Ammon's horn (tissue), 1 donor: ENCODE results near the gene TRAPPC1.
A peak's percentile ranks its signal among the peaks of the same experiment; 100 is the strongest.
"Not testable (repeated sequence)": the region's sequence is repeated elsewhere in the genome, so short reads cannot be mapped to it uniquely, and the experiment has no call there.

ENCODE experiments used
- DNase-seq: peaks from one replicate; pipeline ENCODE4 v3.0.0-alpha.2; 2016; ENCODE audit warnings: low spot score

Gene TRAPPC1

GRCh38 chr17:7931709-7932482 is at the start of gene TRAPPC1, which contains the start of gene CNTROB:
Gene TRAPPC1 (minus strand): TSS chr17:7931946. CDS start chr17:7931829, 117 bp downstream.
Gene CNTROB (plus strand): TSS chr17:7932206. CDS start chr17:7933080, 874 bp downstream.
- peak; percentile 99 for DNase-seq

GRCh38 chr17:7977805-7978204 is 46.1 kb upstream of the TRAPPC1 start:
- no peak for DNase-seq

- DNase-seq: no peak
These were observed 45.3 kb upstream of the TRAPPC1 start for GRCh38 chr17:7977039-7977438.

DNA sequence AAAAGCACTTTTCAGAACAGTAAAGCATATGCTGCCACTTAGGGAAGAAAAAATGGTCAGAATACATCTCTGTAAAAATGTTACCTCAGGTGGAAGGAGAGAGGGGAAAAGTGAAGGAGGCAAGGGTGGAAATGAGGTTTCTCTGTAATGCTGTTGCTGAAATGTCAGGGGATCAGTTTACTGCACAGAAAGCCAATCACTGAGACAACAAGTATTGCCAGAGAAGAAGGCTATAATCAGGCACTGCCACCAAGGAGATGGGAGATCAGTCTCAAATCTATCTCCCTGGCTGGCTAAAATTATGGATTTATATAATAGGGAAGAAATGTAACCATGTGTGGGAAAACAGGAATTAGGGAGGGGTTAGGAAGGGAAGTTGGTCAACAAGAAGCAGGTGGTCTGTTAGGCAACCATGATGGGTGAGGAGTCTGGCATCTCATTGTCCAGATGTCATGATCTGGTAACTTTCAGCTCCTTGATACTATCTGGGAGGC is 42.9 kb upstream of the TRAPPC1 start:
- no peak for DNase-seq

GRCh38 chr17:7972131-7972785 is 40.5 kb upstream of the TRAPPC1 start:
- no peak for DNase-seq

DNA sequence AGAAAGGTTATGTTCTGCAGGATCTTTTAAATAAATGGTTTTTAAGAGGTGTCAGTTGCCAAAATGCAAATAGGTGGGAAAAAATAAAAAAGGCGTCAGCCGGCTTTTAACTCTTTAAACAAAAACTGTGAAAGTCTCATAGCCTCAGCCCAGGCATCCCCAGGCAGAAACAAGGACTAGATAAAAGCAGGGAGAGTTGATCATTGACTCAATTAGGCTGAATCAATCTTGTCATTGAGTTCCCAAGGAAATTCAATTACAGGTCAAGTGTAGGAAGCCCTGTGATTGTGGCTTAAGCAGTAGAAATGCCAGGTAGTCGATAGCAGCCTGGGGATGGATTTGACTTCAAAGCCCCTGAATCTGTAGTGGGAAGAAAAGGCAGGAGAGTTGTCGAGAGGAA is 39.9 kb upstream of the TRAPPC1 start:
- DNase-seq: no peak

- no peak for DNase-seq
These were observed 37.7 kb upstream of the TRAPPC1 start for GRCh38 chr17:7969433-7969832.

- DNase-seq: no peak
These were observed 36.0 kb upstream of the TRAPPC1 start for GRCh38 chr17:7967751-7968150.

- no peak for DNase-seq
These were observed 29.7 kb upstream of the TRAPPC1 start for GRCh38 chr17:7961421-7961820.

- DNase-seq: no peak
These were observed 27.9 kb upstream of the TRAPPC1 start for GRCh38 chr17:7959503-7960253.

DNA sequence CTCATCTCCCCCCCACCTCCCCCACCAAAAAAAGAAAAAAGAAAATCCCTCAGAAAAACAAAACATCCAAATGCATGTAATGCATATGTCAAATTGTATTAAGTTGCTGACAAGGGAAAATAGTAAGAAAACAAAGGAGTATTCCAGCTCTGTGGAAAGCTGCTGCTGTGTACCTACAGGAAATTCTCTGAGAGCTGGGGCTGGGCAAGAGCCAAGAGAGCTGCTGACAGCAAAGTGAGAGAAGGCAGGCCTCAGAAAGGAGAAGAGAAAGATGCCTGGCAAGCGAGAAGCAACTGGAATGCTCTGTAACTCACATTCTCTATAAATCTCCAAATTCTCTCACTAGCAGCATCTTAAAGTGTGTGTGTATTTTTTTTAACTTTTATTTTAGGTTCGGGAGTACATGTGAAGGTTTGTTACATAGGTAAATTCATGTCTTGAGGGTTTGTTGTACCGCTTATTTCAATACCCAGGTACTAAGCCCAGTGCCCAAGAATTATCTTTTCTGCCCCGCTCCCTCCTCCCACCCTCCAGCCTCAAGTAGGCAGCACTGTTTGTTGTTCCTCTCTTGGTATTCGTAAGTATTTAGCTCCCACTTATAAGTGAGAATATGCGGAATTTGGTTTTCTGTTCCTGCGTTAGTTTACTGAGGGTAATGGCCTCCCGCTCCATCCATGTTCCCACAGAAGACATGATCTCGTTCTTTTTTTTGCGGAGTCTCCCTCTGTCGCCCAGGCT is 24.7 kb upstream of the TRAPPC1 start:
- DNase-seq: peak; percentile 14

DNA sequence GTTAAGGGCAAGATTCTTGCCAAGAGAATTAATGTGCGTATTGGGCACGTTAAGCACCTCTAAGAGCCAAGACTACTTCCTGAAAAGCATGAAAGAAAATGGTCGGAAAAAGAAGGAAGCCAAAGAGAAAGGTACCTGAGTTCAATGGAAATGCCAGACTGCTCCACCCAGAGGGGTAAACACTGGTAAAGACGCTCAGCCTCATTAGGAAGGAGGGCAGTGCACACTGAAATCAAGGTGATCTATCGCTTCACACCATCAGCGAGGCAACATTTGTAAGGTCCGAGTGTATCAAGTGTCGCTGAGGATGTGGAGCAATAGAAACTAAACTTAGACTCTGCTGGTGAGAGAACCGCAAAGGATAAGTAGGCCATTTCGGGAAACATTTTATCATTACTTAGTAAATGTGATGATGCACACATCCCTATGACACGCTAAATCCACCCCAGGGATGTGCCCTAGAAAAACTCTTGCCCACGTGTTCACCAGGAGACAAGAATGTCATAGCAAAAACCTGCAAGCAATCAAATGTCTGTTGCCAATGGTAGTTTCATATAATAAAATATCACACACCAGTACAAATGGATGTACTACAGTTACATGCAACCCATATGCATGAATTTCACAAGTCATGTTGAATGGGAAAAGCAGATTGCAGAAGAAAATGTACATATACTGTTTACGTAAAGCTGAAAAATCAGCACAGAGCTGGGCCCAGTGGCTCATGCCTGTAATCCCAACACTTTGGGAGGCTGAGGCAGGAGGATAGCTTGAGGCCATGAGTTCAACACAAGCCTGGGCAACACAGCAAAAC is 23.9 kb upstream of the TRAPPC1 start:
- DNase-seq: no peak

- DNase-seq: not testable (repeated sequence)
These were observed 21.5 kb upstream of the TRAPPC1 start for GRCh38 chr17:7953266-7953665.

DNA sequence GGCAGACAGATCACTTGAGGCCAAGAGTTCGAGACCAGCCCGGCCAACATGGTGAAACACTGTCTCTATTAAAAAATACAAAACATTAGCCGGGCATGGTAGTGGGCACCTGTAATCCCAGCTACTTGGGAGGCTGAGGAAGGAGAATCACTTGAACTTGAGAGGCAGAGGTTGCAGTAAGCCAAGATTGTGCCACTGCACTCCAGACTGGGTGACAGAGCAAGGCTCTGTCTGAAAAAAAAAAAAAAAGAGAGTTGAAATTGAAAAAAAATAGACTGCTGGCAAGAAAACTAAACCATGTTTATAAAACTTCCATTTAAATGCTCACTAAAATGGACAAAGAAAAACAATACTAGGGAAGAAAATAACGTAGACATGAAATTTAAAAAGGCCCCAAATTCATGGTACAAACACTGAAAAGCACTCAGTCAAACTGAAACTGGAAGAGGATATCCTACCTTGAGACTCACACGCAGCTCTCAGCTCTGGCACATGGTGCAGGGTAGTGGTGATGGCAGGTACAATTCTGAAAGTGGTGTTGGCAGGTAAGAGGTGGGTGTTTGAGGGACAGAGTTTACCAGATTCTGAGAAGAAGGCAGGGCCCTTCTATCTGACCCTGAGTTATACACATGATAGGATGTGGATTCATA is 19.5 kb upstream of the TRAPPC1 start:
- no peak for DNase-seq

DNA sequence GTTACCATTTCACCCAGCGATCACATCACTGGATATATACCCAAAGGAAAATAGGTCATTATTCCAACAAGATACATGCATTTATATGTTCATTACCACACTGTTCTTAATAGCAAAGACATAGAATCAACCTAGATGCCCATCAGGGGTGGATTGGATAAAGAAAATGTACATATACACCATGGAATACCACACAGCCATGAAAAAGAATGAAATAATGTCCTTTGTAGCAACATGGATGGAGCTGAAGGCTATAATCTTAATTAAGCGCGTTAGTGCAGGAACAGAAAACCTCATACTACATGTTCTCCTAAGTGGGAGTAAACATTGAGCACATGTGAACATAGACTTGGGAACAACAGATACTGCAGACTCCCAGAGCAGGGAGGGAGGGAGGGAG is 18.8 kb upstream of the TRAPPC1 start:
- DNase-seq: no peak

GRCh38 chr17:7947651-7948050 is 15.9 kb upstream of the TRAPPC1 start:
- DNase-seq: no peak

GRCh38 chr17:7946441-7946840 is 14.7 kb upstream of the TRAPPC1 start:
- no peak for DNase-seq

DNA sequence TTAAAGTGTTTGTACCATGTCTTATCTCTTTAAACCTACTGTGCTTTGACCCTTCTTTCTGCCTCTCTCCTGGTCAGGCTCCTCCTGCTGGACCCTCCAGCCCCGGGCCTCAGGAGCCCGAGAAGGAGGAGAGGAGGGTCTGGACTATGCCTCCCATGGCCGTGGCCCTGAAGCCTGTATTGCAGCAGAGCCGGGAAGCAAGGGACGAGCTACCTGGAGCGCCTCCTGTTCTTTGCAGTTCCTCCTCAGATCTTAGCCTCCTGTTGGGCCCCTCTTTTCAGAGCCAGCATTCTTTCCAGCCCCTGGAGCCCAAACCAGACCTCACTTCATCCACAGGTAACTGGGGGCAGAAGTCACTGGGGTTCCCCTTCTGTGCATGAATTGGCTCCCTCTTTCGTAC is 13.9 kb upstream of the TRAPPC1 start:
- no peak for DNase-seq

DNA sequence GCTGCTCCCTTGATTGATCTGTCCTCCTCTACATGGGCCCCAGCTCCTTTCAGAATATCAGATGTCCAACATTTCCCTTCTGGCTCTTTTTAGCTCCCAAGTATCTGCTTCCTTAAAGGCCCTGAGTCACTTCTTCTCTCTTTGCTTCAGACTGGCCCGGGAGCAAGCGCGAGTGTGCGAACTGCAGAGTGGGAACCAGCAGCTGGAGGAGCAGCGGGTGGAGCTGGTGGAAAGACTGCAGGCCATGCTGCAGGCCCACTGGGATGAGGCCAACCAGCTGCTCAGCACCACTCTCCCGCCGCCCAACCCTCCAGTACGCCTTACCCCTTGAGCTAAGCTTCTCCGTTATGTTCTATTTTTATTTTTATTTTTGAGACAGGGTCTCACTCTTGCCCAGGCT is 12.6 kb upstream of the TRAPPC1 start:
- no peak for DNase-seq

GRCh38 chr17:7943291-7943690 is 11.5 kb upstream of the TRAPPC1 start:
- no peak for DNase-seq

DNA sequence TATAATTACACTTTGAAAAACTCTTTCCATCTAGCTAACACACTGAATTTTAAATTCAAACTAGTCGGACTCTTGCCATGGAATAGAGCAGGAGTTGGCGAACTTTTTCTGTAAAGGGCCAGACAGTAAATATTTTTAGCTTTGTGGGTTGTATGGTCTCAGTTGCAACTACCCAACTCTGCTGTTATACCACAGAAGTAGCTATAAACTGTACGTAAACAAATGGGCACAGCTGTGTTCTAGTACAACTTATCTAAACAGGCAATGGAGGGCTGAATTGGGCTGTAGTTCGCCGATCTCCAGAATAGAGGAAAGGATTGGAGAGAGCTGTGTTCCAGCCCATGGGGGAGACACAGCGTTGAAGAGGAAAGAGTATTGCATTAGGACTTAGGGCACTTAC is 9.0 kb upstream of the TRAPPC1 start:
- DNase-seq: no peak
